ENCODE data around the gene TMEM271. TPM values are rescaled to one million over a fixed set of nuclear protein-coding genes. Genes with fewer than 3 reads are reported as not detected.
"Not testable (repeated sequence)": the region's sequence is repeated elsewhere in the genome, so short reads cannot be mapped to it uniquely, and the experiment has no call there.

TMEM271 gene
- total RNA-seq, 2 experiments from 2014 or later = not detected

DNA sequence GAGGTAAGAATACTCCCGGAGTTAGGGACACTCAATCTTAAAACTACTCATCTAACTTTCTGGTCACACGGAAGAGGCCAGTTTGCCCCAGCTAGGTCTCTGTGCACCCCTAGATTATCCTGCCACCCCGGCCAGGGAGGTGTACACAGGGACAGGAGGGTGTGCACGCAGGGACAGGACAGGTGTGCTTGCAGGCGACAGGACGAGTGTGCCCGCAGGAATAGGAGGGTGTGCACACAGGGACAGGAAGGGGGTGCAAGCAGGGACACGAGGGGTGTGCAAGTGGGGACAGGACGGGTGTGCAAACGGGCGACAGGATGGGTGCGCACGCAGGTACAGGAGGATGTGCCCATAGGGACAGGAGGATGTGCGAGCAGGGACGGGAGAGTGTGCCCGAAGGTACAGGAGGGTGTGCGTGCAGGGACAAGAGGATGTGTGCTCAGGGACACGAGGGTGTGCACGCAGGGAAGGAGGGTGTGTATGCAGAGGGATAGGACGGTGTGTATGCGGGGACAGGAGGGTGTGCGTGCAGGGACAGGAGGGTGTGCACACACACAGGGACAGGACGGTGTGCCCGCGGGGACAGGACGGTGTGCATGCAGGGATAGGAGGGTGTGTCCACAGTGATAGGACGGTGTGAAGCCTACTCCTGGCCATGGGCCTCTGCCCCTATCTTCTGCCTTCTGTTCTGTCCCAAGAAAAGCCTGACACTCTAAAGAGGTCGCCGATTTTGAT lies 4.1 kb downstream of the TMEM271 start:
- Mint-ChIP-seq H3K9me3 (peaks cover 5% of the 10 kb centered on the region), H3K4me1 (ENCODE audit: low read depth) (peaks cover 4% of the 10 kb centered on the region), H3K36me3 (no peaks in the 10 kb centered on the region), H3K27ac (no peak overlapping the region), H3K27me3 (peaks cover 38% of the 10 kb centered on the region), H3K4me3 (no peak overlapping the region)
- no peak for DNase-seq
- intact Hi-C loops (cut with micrococcal nuclease) = no loop called here
- CTCF ChIA-PET = no interaction called here
- POLR2A ChIA-PET = no interaction called here

DNA sequence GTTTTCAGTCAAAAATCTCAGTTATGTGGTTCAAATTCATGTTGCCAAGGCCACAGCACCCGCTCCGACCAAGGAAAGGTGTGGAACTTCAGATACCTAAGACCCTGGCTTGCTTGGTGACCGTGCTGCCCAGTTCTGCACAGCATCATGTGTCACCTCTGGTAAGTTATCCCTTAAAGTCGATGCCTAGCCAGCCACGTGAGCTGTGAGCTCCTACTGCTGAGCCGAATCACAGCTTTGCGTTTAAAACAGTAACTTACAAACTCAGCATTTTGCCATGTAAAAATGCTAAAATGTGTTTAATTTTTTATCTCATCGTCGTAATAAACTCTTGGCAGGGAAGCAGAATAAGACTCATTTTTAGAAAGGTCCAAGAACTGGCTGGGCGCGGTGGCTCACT lies 5.3 kb downstream of the TMEM271 start:
- ChIA-PET CTCF (no interaction called here), POLR2A (no interaction called here)
- H3K27ac Mint-ChIP-seq = no peak overlapping the region
- intact Hi-C loops (cut with micrococcal nuclease) = no loop called here
- peaks cover 3% of the 10 kb centered on the region for H3K4me1 Mint-ChIP-seq (ENCODE audit: low read depth)
- peaks cover 5% of the 10 kb centered on the region for H3K9me3 Mint-ChIP-seq
- H3K27me3 Mint-ChIP-seq = peaks cover 36% of the 10 kb centered on the region
- no peak for DNase-seq
- no peaks in the 10 kb centered on the region for H3K36me3 Mint-ChIP-seq
- no peak overlapping the region for H3K4me3 Mint-ChIP-seq

GRCh38 chr4:569958-570667 lies 6.0 kb downstream of the TMEM271 start:
- Mint-ChIP-seq H3K27ac (no peak overlapping the region), H3K4me3 (no peak overlapping the region), H3K9me3 (peaks cover 5% of the 10 kb centered on the region), H3K4me1 (ENCODE audit: low read depth) (peaks cover 3% of the 10 kb centered on the region), H3K36me3 (no peaks in the 10 kb centered on the region), H3K27me3 (peaks cover 36% of the 10 kb centered on the region)
- no peak for DNase-seq
- ChIA-PET POLR2A (no interaction called here), CTCF (no interaction called here)
- intact Hi-C loops (cut with micrococcal nuclease) = no loop called here

DNA sequence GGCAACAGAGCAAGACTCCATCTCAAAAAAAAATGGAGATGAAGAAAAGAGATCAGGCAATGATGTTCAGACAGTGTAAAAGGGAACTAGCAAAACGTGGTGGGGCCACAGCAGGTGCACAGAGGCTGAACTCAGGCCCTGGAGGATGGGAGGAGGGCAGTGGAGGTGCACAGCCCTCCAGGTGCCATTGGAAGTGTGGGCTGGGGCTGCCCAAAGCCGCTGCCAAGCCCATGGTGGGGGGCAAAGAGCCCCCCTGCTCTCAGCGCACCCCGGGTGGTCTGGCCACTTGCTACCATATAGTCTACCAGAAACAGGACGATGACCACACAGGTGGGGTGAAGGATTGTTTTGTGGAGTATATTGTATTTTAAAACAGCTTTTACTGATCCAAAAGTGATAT lies 7.1 kb downstream of the TMEM271 start:
- H3K9me3 Mint-ChIP-seq = peaks cover 12% of the 10 kb centered on the region
- no peaks in the 10 kb centered on the region for H3K4me1 Mint-ChIP-seq (ENCODE audit: low read depth)
- H3K27ac Mint-ChIP-seq = no peak overlapping the region
- intact Hi-C loops (cut with micrococcal nuclease) = no loop called here
- H3K27me3 Mint-ChIP-seq = peaks cover 30% of the 10 kb centered on the region
- DNase-seq = no peak
- ChIA-PET CTCF (no interaction called here), POLR2A (no interaction called here)
- no peak overlapping the region for H3K4me3 Mint-ChIP-seq
- no peaks in the 10 kb centered on the region for H3K36me3 Mint-ChIP-seq

GRCh38 chr4:568351-568652 lies 7.8 kb downstream of the TMEM271 start:
- Mint-ChIP-seq H3K4me1 (ENCODE audit: low read depth) (no peaks in the 10 kb centered on the region), H3K4me3 (no peak overlapping the region), H3K27ac (no peak overlapping the region), H3K36me3 (no peaks in the 10 kb centered on the region), H3K9me3 (peaks cover 14% of the 10 kb centered on the region), H3K27me3 (peaks cover 24% of the 10 kb centered on the region)
- ChIA-PET POLR2A (no interaction called here), CTCF (no interaction called here)
- DNase-seq = no peak
- intact Hi-C loops (cut with micrococcal nuclease) = no loop called here

DNA sequence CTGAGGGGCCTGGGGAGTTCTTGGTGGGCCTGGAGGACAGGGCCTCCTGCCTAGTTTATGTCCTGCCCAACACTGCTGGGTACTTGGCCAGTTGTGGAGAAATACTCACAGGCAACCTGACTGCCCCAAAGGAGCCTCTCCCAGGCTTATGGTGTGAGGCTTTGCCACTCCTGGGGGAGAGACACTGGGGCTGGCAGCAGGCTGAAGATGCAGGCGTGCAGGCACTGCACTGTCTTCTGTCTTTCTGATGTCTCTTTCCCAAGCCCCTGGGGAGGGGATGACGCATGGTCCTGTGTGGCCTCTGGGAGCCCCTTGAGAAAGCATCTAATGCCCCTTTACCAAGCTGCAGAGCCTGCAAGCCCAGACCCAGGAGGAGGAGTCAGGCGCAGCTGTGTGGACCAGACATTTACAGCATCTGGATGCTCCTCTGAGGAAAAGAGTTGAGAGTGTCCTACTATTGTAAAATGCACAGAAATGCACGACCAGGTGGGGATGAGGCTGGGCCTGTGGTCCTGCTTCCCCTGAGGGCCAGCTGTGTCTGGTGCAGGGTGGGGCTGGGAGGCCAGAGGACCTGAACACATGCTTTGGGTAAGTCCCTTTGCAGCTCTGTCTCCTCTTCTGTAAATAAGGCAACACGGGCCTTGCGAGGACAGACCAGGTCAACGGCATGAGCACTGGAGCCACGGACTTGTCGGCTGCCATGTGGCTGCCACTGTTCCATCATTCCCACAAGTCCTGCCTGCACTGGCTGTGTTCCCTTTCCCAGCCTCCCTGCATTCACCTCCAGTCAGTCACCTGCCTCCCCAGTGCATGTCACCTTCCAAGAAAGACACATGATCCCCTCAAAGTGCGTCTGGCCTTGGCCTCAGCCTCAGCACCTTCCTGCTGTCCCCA lies 8.4 kb downstream of the TMEM271 start:
- no peak overlapping the region for H3K27ac Mint-ChIP-seq
- ChIA-PET CTCF (no interaction called here), POLR2A (no interaction called here)

GRCh38 chr4:566508-567295 lies 9.4 kb downstream of the TMEM271 start:
- intact Hi-C loops (cut with micrococcal nuclease) = no loop called here
- peaks cover 13% of the 10 kb centered on the region for H3K9me3 Mint-ChIP-seq
- H3K4me3 Mint-ChIP-seq = no peak overlapping the region
- no peaks in the 10 kb centered on the region for H3K36me3 Mint-ChIP-seq
- DNase-seq = no peak
- peaks cover 14% of the 10 kb centered on the region for H3K27me3 Mint-ChIP-seq
- POLR2A ChIA-PET = interaction anchor here (0.6 kb wide), 1 partner anchor 54 kb away, joined by 3 read pairs; no protein-coding TSS in a partner anchor
- H3K27ac Mint-ChIP-seq = no peak overlapping the region
- no peaks in the 10 kb centered on the region for H3K4me1 Mint-ChIP-seq (ENCODE audit: low read depth)
- CTCF ChIA-PET = no interaction called here

More for the DNA sequence above, 8.4 kb downstream of the TMEM271 start:
- Mint-ChIP-seq H3K4me3 (no peak overlapping the region), H3K4me1 (ENCODE audit: low read depth) (no peaks in the 10 kb centered on the region), H3K36me3 (no peaks in the 10 kb centered on the region), H3K9me3 (peaks cover 14% of the 10 kb centered on the region), H3K27me3 (peaks cover 20% of the 10 kb centered on the region)
- DNase-seq = no peak
- intact Hi-C loops (cut with micrococcal nuclease) = no loop called here

- CTCF ChIA-PET = no interaction called here
These were observed 10.1 kb downstream of the TMEM271 start for GRCh38 chr4:566035-566434.

DNA sequence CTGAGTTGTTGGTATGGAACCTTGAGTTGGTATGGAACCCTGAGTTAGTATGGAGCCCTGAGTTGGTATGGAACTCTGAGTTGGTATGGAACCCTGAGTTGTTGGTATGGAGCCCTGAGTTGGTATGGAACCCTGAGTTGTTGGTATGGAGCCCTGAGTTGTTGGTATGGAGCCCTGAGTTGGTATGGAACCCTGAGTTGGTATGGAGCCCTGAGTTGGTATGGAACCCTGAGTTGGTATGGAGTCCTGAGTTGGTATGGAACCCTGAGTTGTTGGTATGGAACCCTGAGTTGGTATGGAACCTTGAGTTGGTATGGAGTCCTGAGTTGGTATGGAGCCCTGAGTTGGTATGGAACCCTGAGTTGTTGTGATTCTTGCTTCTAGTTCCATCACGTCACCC lies 10.5 kb downstream of the TMEM271 start:
- H3K4me1 Mint-ChIP-seq (ENCODE audit: low read depth); POLR2A ChIA-PET; H3K27ac Mint-ChIP-seq; H3K27me3 Mint-ChIP-seq; H3K36me3 Mint-ChIP-seq; intact Hi-C loops (cut with micrococcal nuclease); CTCF ChIA-PET; H3K4me3 Mint-ChIP-seq; DNase-seq: not testable (repeated sequence)
- peaks cover 12% of the 10 kb centered on the region for H3K9me3 Mint-ChIP-seq

More at GRCh38 chr4:566035-566434, 10.1 kb downstream of the TMEM271 start:
- peaks cover 9% of the 10 kb centered on the region for H3K27me3 Mint-ChIP-seq
- intact Hi-C loops (cut with micrococcal nuclease) = no loop called here
- H3K4me3 Mint-ChIP-seq = no peak overlapping the region
- POLR2A ChIA-PET = no interaction called here
- no peak for DNase-seq
- H3K36me3 Mint-ChIP-seq = no peaks in the 10 kb centered on the region
- peaks cover 12% of the 10 kb centered on the region for H3K9me3 Mint-ChIP-seq
- H3K27ac Mint-ChIP-seq = no peak overlapping the region
- no peaks in the 10 kb centered on the region for H3K4me1 Mint-ChIP-seq (ENCODE audit: low read depth)

DNA sequence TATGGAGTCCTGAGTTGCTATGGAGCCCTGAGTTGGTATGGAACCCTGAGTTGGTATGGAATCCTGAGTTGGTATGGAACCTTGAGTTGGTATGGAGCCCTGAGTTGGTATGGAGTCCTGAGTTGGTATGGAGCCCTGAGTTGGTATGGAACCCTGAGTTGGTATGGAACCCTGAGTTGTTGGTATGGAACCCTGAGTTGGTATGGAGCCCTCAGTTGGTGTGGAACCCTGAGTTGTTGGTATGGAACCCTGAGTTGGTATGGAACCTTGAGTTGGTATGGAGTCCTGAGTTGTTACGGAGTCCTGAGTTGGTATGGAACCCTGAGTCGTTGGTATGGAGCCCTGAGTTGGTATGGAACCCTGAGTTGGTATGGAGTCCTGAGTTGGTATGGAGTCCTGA lies 13.6 kb downstream of the TMEM271 start:
- H3K36me3 Mint-ChIP-seq; H3K4me1 Mint-ChIP-seq (ENCODE audit: low read depth); CTCF ChIA-PET: not testable (repeated sequence)

GRCh38 chr4:561426-561825 lies 14.7 kb downstream of the TMEM271 start:
- H3K4me1 Mint-ChIP-seq (ENCODE audit: low read depth) = no peaks in the 10 kb centered on the region
- no peak overlapping the region for H3K4me3 Mint-ChIP-seq
- peaks cover 15% of the 10 kb centered on the region for H3K9me3 Mint-ChIP-seq
- no peak overlapping the region for H3K27ac Mint-ChIP-seq
- no peak for DNase-seq
- ChIA-PET POLR2A (no interaction called here), CTCF (no interaction called here)
- intact Hi-C loops (cut with micrococcal nuclease) = no loop called here
- H3K27me3 Mint-ChIP-seq = no peaks in the 10 kb centered on the region
- H3K36me3 Mint-ChIP-seq = no peaks in the 10 kb centered on the region

More for the DNA sequence above, 13.6 kb downstream of the TMEM271 start:
- intact Hi-C loops (cut with micrococcal nuclease); H3K4me3 Mint-ChIP-seq; DNase-seq; H3K27ac Mint-ChIP-seq; POLR2A ChIA-PET; H3K27me3 Mint-ChIP-seq: not testable (repeated sequence)
- H3K9me3 Mint-ChIP-seq = peaks cover 14% of the 10 kb centered on the region

DNA sequence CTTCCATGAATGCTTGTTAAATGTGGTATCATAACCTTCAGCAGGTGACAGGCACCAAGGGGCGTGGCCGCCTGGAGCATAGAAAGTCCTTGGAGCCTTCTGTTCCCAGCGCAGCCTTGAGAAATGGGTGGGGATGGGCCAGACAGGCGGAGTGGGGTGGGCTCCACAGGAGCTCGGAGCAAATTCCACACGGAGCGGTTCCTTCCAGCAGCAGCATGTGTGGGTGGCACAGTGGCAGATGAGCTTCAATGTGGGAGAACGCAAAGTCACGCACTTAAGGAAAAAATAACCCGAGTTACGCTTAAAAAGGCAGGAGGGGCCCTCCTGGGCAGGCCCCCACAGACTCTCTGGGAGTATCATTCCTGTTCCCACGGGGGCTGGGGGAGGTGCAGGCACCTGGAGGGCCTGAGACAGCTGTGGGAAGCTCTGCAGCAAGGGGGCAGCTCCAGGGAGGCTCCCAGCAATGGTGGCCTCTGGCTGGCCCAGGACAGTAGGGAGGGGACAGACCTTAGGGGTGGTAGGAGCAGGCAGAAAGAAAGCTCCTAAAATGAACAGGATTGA lies 15.3 kb downstream of the TMEM271 start:
- Mint-ChIP-seq H3K27ac (no peak overlapping the region), H3K9me3 (peaks cover 15% of the 10 kb centered on the region), H3K27me3 (no peaks in the 10 kb centered on the region), H3K4me3 (no peak overlapping the region), H3K4me1 (ENCODE audit: low read depth) (no peaks in the 10 kb centered on the region), H3K36me3 (no peaks in the 10 kb centered on the region)
- intact Hi-C loops (cut with micrococcal nuclease) = no loop called here
- no peak for DNase-seq
- ChIA-PET CTCF (no interaction called here), POLR2A (no interaction called here)

Data from activated CD4-positive, alpha-beta memory T cell treated with anti-CD3 and anti-CD28 coated beads for 36 hours (primary cell).